Activated CD4-positive, alpha-beta T cell treated with anti-CD3 and anti-CD28 coated beads, Interleukin-2, amount 10 ng/mL, durations not matched to agents 7 days and 5 days (primary cell): ENCODE measurements around the gene PGBD5. TPM values are rescaled to one million over a fixed set of nuclear protein-coding genes. Genes with fewer than 3 reads are reported as not detected.

Experiments
- CTCF ChIA-PET: fragments of 350-600 bp; sonication (Branson Sonifier 250); formaldehyde crosslinking; loops from one replicate; lab custom pipeline; 2021; ENCODE audit warnings: antibody characterized with exemption; lab: Charles Lee
- POLR2A ChIA-PET: fragments of 350-600 bp; sonication (Branson Sonifier 250); formaldehyde crosslinking; loops from one replicate; lab custom pipeline; 2021; ENCODE audit warnings: antibody characterized with exemption; lab: Charles Lee
- DNase-seq: peaks from one replicate; pipeline ENCODE4 v3.0.0-alpha.2; 2020
- H3K27ac Mint-ChIP-seq: one replicate; pipeline ENCODE4 v1.8.0; 2021; ENCODE audit warnings: mild to moderate bottlenecking, moderate library complexity, mixed read lengths
- H3K27me3 Mint-ChIP-seq: one replicate; pipeline ENCODE4 v1.8.0; 2021; ENCODE audit warnings: mixed read lengths
- H3K36me3 Mint-ChIP-seq: one replicate; pipeline ENCODE4 v1.8.0; 2021; ENCODE audit warnings: low read depth, mixed read lengths
- H3K4me1 Mint-ChIP-seq: one replicate; pipeline ENCODE4 v1.8.0; 2021; ENCODE audit warnings: mixed read lengths
- H3K4me3 Mint-ChIP-seq: one replicate; pipeline ENCODE4 v1.8.0; 2021; ENCODE audit warnings: mild to moderate bottlenecking, moderate library complexity, mixed read lengths
- H3K9me3 Mint-ChIP-seq: one replicate; pipeline ENCODE4 v1.8.0; 2021; ENCODE audit warnings: mixed read lengths
- total RNA-seq, 2 experiments: library from RNA; stranded (reverse); gene quantifications; one replicate each; pipeline ENCODE4 v1.2.3, GENCODE V29; 2021

Gene PGBD5
- total RNA-seq, 2 experiments from 2014 or later = not detected

DNA sequence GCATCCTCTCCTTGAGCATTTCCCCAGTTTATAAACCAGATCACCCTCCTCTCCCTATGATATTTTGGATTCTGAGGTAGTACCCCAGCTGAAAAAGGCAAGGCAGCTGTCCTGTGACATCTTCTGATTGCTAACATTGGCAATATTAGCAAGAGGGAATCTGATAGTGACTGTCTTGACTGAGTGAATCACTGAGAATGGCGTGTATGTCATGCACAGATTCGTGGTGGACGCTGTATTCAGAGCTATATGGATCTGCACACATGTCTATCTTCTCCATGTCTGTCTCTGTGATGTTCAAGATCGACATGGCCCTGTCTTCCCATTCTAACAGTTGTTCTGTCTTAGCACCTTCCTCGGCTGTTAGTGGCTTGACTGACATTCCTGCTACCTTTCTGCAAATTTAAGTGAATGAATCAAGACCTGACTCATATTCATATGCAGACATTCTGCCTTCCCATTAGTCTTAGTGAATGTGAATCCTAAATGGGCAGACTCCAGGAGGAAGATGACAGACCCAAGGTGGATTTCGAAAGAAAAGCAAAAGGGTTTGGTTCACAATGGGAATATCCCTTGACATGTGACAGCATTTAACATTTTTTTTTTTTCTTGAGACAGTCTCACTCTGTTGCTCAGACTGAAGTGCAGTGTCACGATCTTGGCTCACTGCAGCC is 97.7 kb downstream of the PGBD5 start:
- Mint-ChIP-seq H3K9me3 (no peaks in the 10 kb centered on the region), H3K27ac (no peak overlapping the region), H3K27me3 (no peaks in the 10 kb centered on the region), H3K36me3 (no peaks in the 10 kb centered on the region), H3K4me1 (peaks cover 2% of the 10 kb centered on the region), H3K4me3 (no peak overlapping the region)
- CTCF ChIA-PET = interaction anchor here (0.6 to 1.0 kb wide), 3 partner anchors 8 to 450 kb away, joined by 3 read pairs; no protein-coding TSS in a partner anchor
- POLR2A ChIA-PET = no interaction called here
- no peak for DNase-seq

DNA sequence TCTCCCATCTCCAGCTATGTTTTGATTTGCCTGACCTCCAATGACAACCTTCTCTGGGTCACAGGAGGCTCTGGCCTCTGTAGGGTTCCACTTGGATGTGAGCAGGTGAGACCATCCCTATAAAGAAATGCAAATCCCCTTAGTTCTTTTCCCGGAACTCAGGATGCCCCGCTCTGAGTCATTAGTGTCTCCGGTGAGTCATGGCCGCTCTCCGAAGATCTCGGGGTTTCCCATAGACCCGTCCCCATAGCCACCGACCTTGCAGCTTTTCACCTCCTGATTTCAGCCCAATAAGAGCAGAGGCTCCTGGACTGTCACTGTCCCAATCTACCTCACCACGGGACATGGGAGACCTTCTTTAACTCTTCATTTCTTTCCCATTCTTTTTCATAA is 98.2 kb downstream of the PGBD5 start:
- CTCF ChIA-PET = interaction anchor here (1.0 kb wide), 1 partner anchor 17 kb away, joined by 3 read pairs; no protein-coding TSS in a partner anchor
- no peak for DNase-seq
- H3K4me1 Mint-ChIP-seq = peaks cover 2% of the 10 kb centered on the region

GRCh38 chr1:230326971-230327891 is 98.9 kb downstream of the PGBD5 start:
- ChIA-PET CTCF (interaction anchor here (1.0 kb wide), 1 partner anchor 16 kb away, joined by 3 read pairs; no protein-coding TSS in a partner anchor), POLR2A (no interaction called here)
- DNase-seq = no peak
- Mint-ChIP-seq H3K4me3 (no peak overlapping the region), H3K27me3 (no peaks in the 10 kb centered on the region), H3K9me3 (no peaks in the 10 kb centered on the region), H3K27ac (no peak overlapping the region), H3K36me3 (no peaks in the 10 kb centered on the region), H3K4me1 (peaks cover 2% of the 10 kb centered on the region)

More for the DNA sequence above, 98.2 kb downstream of the PGBD5 start:
- Mint-ChIP-seq H3K36me3 (no peaks in the 10 kb centered on the region), H3K9me3 (no peaks in the 10 kb centered on the region), H3K27me3 (no peaks in the 10 kb centered on the region), H3K27ac (no peak overlapping the region), H3K4me3 (no peak overlapping the region)
- POLR2A ChIA-PET = no interaction called here

- ChIA-PET CTCF (no interaction called here), POLR2A (no interaction called here)
- Mint-ChIP-seq H3K9me3 (no peaks in the 10 kb centered on the region), H3K27me3 (no peaks in the 10 kb centered on the region), H3K4me1 (peaks cover 2% of the 10 kb centered on the region), H3K36me3 (no peaks in the 10 kb centered on the region), H3K4me3 (no peak overlapping the region), H3K27ac (no peak overlapping the region)
- no peak for DNase-seq
These were observed 102.4 kb downstream of the PGBD5 start for GRCh38 chr1:230323686-230324085.

DNA sequence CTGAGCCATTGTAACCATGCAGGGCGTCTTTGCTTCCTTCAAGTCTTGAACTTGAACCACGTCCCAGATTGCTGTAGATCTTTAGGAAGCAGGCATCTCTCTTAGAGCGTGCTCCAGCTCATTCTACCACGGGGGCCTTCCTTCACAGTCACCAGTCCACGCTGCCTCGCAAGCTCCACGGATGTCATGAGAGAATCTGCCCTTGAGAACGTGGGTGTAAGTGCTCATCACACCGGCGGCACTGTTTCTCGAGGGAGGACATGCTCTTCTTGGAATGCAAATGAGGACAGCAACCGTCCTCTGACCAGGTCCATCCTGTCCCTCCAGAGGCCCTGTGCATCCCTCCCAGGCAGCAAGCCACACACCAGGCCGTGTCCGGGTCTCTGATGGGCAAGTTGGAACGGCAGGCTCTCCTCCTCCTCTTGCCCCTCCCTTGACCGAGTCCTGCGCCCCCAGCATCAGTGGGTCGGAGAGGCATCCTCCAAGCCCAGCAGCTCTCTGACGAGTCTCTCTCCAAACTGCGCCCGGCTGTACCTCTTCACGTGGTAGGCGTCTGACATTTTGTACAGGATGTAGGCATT is 103.1 kb downstream of the PGBD5 start:
- H3K27me3 Mint-ChIP-seq = no peaks in the 10 kb centered on the region
- DNase-seq = no peak
- no peaks in the 10 kb centered on the region for H3K9me3 Mint-ChIP-seq
- ChIA-PET CTCF (no interaction called here), POLR2A (no interaction called here)
- no peaks in the 10 kb centered on the region for H3K36me3 Mint-ChIP-seq
- H3K4me1 Mint-ChIP-seq = no peaks in the 10 kb centered on the region
- H3K4me3 Mint-ChIP-seq = no peak overlapping the region
- no peak overlapping the region for H3K27ac Mint-ChIP-seq

- H3K27ac Mint-ChIP-seq = no peak overlapping the region
- H3K27me3 Mint-ChIP-seq = no peaks in the 10 kb centered on the region
- no peak for DNase-seq
- POLR2A ChIA-PET = no interaction called here
- H3K4me3 Mint-ChIP-seq = no peak overlapping the region
- no peaks in the 10 kb centered on the region for H3K9me3 Mint-ChIP-seq
- CTCF ChIA-PET = no interaction called here
- no peaks in the 10 kb centered on the region for H3K4me1 Mint-ChIP-seq
- H3K36me3 Mint-ChIP-seq = no peaks in the 10 kb centered on the region
These were observed 103.7 kb downstream of the PGBD5 start for GRCh38 chr1:230322421-230322756.

DNA sequence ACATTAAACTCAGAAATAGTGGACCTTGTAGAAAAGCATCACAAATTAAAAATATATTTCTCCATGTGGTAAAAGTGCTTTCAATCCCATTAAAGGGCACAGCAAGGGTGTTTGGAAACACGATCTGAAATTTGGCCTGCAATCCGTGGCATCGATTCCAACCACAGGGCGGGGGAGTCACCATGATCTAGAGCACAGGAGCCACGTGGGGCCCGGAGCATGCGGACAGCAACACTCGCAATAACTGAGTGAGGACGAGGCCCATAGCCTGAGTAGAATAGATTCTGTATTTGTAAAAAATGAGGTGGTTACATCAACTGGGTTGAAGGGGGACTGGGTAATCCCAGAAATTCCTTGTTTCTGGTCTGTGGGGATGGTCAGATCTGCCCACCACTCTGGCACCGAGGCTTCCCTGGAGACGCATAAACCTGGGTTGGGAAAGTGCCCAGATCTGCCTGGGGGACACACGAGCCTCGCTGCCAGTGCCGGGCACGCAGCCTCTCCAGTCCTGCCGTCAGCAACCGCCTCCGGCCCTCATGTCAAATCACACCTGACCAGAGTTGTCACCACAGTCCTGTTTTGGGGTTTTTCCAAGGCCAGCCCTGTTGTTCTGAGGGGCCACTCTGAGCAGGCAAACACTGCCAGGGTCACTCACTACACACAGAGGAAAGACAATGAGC is 104.3 kb downstream of the PGBD5 start:
- no peak overlapping the region for H3K27ac Mint-ChIP-seq
- H3K9me3 Mint-ChIP-seq = no peaks in the 10 kb centered on the region
- H3K4me1 Mint-ChIP-seq = no peaks in the 10 kb centered on the region
- no peaks in the 10 kb centered on the region for H3K36me3 Mint-ChIP-seq
- no peaks in the 10 kb centered on the region for H3K27me3 Mint-ChIP-seq
- no peak overlapping the region for H3K4me3 Mint-ChIP-seq
- no peak for DNase-seq
- ChIA-PET POLR2A (no interaction called here), CTCF (no interaction called here)

DNA sequence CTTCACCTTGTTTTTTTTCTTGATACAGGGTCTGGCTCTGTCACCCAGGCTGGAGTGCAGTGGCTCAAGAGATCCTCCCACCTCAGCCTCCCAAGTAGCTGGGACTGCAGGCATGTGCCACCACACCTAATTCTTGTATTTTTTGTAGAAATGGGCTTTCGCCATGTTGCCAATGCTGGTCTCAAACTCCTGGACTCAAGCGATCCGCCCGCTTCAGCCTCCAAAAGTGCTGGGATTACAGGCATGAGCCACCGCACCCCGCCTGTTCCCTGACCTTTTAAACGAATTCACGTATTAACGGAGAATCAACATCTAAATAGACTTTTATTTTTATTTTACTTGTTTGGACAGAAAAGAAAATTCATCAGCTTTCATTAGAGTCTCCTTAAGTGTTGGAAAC is 104.8 kb downstream of the PGBD5 start:
- Mint-ChIP-seq H3K36me3 (no peaks in the 10 kb centered on the region), H3K9me3 (no peaks in the 10 kb centered on the region)
- CTCF ChIA-PET = no interaction called here

GRCh38 chr1:230320804-230321203 is 105.3 kb downstream of the PGBD5 start:
- H3K4me1 Mint-ChIP-seq = no peaks in the 10 kb centered on the region
- no peak overlapping the region for H3K27ac Mint-ChIP-seq
- H3K4me3 Mint-ChIP-seq = no peak overlapping the region
- H3K27me3 Mint-ChIP-seq = no peaks in the 10 kb centered on the region
- no peaks in the 10 kb centered on the region for H3K9me3 Mint-ChIP-seq
- H3K36me3 Mint-ChIP-seq = no peaks in the 10 kb centered on the region
- DNase-seq = no peak
- ChIA-PET POLR2A (no interaction called here), CTCF (no interaction called here)

More for the DNA sequence above, 104.8 kb downstream of the PGBD5 start:
- H3K4me3 Mint-ChIP-seq = no peak overlapping the region
- no peaks in the 10 kb centered on the region for H3K27me3 Mint-ChIP-seq
- H3K27ac Mint-ChIP-seq = no peak overlapping the region
- POLR2A ChIA-PET = no interaction called here
- no peak for DNase-seq
- H3K4me1 Mint-ChIP-seq = no peaks in the 10 kb centered on the region

DNA sequence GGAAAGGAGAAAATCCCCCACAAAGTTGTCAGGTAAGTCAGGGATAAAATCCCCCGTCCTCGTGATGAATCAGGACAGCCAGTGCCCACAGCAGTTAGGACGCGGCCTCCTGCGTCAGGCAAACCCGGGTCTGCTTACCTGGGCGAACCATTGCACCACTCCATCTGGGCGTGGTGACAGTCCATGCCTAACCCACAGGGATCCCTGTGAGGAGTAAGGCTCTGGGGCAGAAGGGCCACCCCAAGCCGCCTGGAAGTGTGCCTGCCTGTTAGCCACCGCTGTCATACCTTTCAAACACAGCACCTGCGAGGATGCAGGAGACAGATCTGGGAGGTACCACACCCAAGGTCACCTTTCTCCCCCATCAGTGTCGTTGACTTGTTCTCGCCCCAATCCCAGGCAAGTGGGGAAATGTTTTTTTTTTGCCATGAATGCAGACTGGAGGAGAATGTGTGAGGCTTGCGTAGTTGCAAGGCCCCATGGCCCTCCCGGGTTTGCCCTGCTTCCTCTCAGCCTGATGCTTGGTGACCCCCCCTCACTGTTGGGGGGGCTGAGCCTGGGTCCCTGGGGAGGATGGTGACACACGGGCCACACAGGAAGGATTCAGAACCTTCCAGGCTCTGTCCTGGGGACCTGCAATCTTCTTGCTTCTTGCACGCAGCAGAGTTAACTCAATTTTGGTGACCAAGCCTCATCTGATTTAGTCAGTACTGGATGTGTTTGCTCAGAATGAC is 107.0 kb downstream of the PGBD5 start:
- Mint-ChIP-seq H3K27ac (no peak overlapping the region), H3K4me3 (no peak overlapping the region), H3K9me3 (no peaks in the 10 kb centered on the region), H3K4me1 (no peaks in the 10 kb centered on the region), H3K27me3 (no peaks in the 10 kb centered on the region), H3K36me3 (no peaks in the 10 kb centered on the region)
- POLR2A ChIA-PET = no interaction called here
- CTCF ChIA-PET = no interaction called here
- no peak for DNase-seq

- Mint-ChIP-seq H3K4me1 (no peaks in the 10 kb centered on the region), H3K4me3 (no peak overlapping the region), H3K27me3 (peaks cover under 1% of the 10 kb centered on the region), H3K36me3 (no peaks in the 10 kb centered on the region), H3K9me3 (no peaks in the 10 kb centered on the region), H3K27ac (no peak overlapping the region)
- POLR2A ChIA-PET = no interaction called here
- no peak for DNase-seq
- CTCF ChIA-PET = interaction anchor here (1.1 kb wide), 1 partner anchor 16 kb away, joined by 3 read pairs; no protein-coding TSS in a partner anchor
These were observed 108.0 kb downstream of the PGBD5 start for GRCh38 chr1:230317823-230318819.
